K562 (cell line): ENCODE measurements around the gene CENPE. TPM values are rescaled to one million over a fixed set of nuclear protein-coding genes. Genes with fewer than 3 reads are reported as not detected.

ENCODE experiments used
- BRD9 ChIP-seq: fragments of 450-650 bp; IDR thresholded peaks from 2 replicates; pipeline ENCODE4 v1.6.1; 2018; ENCODE audit warnings: low read depth; ENCODE audit not compliant: partially characterized antibody
- ELF4 ChIP-seq: fragments of 450-650 bp; formaldehyde crosslinking; IDR thresholded peaks from 2 replicates; pipeline ENCODE4 v1.4.0; 2022; ENCODE audit warnings: missing genetic modification characterization
- ESRRB ChIP-seq: fragments of 250-450 bp; sonication (Bioruptor Pico); IDR thresholded peaks from 2 replicates; pipeline ENCODE4 v1.5.0; 2020; ENCODE audit warnings: mild to moderate bottlenecking, moderate library complexity, borderline replicate concordance
- FOSL1 ChIP-seq: fragments of 200-800 bp; sonication (Bioruptor generic); conservative IDR thresholded peaks from 2 replicates; pipeline ENCODE4 v1.6.1; 2016; ENCODE audit warnings: missing genetic modification characterization, missing compliant biosample characterization
- GTF2B ChIP-seq: IDR thresholded peaks from 2 replicates; pipeline ENCODE4 v1.6.1; 2011; ENCODE audit not compliant: insufficient read length; ENCODE audit errors: extremely low read depth
- HCFC1 ChIP-seq: IDR thresholded peaks from 2 replicates; pipeline ENCODE4 v1.6.1; 2012; ENCODE audit warnings: low read depth, low read length, improper control_type of control experiment
- HES1 ChIP-seq: fragments of 450-650 bp; IDR thresholded peaks from 2 replicates; pipeline ENCODE4 v1.6.1; 2016; ENCODE audit warnings: low read depth, mild to moderate bottlenecking, moderate library complexity
- HMGXB4 ChIP-seq: sonication (generic); formaldehyde crosslinking; IDR thresholded peaks from 2 replicates; pipeline ENCODE4 v1.8.1; 2023; ENCODE audit warnings: mild to moderate bottlenecking, missing genetic modification reagents
- JUN ChIP-seq, 2 experiments: sonication (generic) in 1 of 2; formaldehyde crosslinking in 1 of 2; IDR thresholded peaks; 2 replicates each; pipeline versions ENCODE4 v1.6.1 to v1.8.0; 2012 to 2022; ENCODE audit warnings: borderline replicate concordance in 2 of 2, mild to moderate bottlenecking in 2 of 2, improper control_type of control experiment in 1 of 2, low read depth in 1 of 2, low read length in 1 of 2, missing genetic modification reagents in 1 of 2
- MAFF ChIP-seq: IDR thresholded peaks from 2 replicates; pipeline ENCODE4 v1.6.1; 2012; ENCODE audit warnings: low read length, improper control_type of control experiment
- MIER1 ChIP-seq: fragments of 450-650 bp; IDR thresholded peaks from 2 replicates; pipeline ENCODE4 v1.6.1; 2016; ENCODE audit warnings: antibody characterized with exemption, mild to moderate bottlenecking, low read depth
- NCOA2 ChIP-seq, 2 experiments: fragments of 450-650 bp; IDR thresholded peaks; 2 replicates each; pipeline ENCODE4 v1.6.1; 2018; ENCODE audit warnings: mild to moderate bottlenecking in 2 of 2, moderate library complexity in 1 of 2; ENCODE audit not compliant: partially characterized antibody in 2 of 2
- NCOA4 ChIP-seq: fragments of 450-650 bp; IDR thresholded peaks from 2 replicates; pipeline ENCODE4 v1.6.1; 2018; ENCODE audit warnings: mild to moderate bottlenecking; ENCODE audit not compliant: partially characterized antibody
- PPARD ChIP-seq: fragments of 250-450 bp; sonication (Bioruptor Pico); IDR thresholded peaks from 2 replicates; pipeline ENCODE4 v1.8.0; 2022; ENCODE audit warnings: inconsistent platforms, mild to moderate bottlenecking, moderate library complexity
- PTRF ChIP-seq: fragments of 450-650 bp; IDR thresholded peaks from 2 replicates; pipeline ENCODE4 v1.6.1; 2016; ENCODE audit warnings: mild to moderate bottlenecking, missing genetic modification characterization, missing compliant biosample characterization
- SOX6 ChIP-seq: fragments of 450-650 bp; IDR thresholded peaks from 2 replicates; pipeline ENCODE4 v1.6.1; 2014; ENCODE audit warnings: mild to moderate bottlenecking
- USF1 ChIP-seq: sonication (generic); formaldehyde crosslinking; IDR thresholded peaks from 2 replicates; pipeline ENCODE4 v1.9.0; 2022; ENCODE audit warnings: mild to moderate bottlenecking, missing genetic modification reagents
- XRCC4 ChIP-seq: IDR thresholded peaks from one replicate; pipeline ENCODE4 v1.6.1; 2011; ENCODE audit not compliant: insufficient read depth, insufficient read length; ENCODE audit errors: extremely low read depth
- ZBED1 ChIP-seq: IDR thresholded peaks from 2 replicates; pipeline ENCODE4 v1.6.1; 2014
- ZBTB2 ChIP-seq: fragments of 450-650 bp; IDR thresholded peaks from 2 replicates; pipeline ENCODE4 v1.6.1; 2016; ENCODE audit warnings: antibody characterized with exemption
- ZNF354B ChIP-seq: fragments of 250-450 bp; sonication (Bioruptor Pico); IDR thresholded peaks from 2 replicates; pipeline ENCODE4 v1.4.0; 2020
- ZNF436 ChIP-seq: fragments of 250-450, 450-650 bp; sonication (Bioruptor Pico); formaldehyde crosslinking; IDR thresholded peaks from 2 replicates; pipeline ENCODE4 v1.7.0; 2020; ENCODE audit warnings: mild to moderate bottlenecking
- ZNF551 ChIP-seq: fragments of 250-450 bp; sonication (Bioruptor Pico); IDR thresholded peaks from 2 replicates; pipeline ENCODE4 v1.5.0; 2021; ENCODE audit warnings: mild to moderate bottlenecking, moderate library complexity
- polyA plus RNA-seq, 8 experiments: library from polyadenylated mRNA; depleted of rRNA in 4 of 8; stranded (reverse) in 5 of 8; unstranded in 3 of 8; fragments of >200 nt; fragmentation: Nextera tagmentation in 2 of 8; fragmentation: Illumina TruSeq in 1 of 8; extraction: Ambion mirVana in 2 of 8; extraction: Trizol in 1 of 8; gene quantifications; 2 replicates each; pipeline versions ENCODE4 v1.2.1 to v1.2.3, GENCODE V29; 2011 to 2014; ENCODE audit warnings: inconsistent platforms in 1 of 8, missing spikeins in 1 of 8
- total RNA-seq, 7 experiments: library from RNA; depleted of rRNA in 6 of 7; stranded (reverse); fragments of >200 nt in 6 of 7; fragmentation: Illumina TruSeq in 2 of 7; extraction: Trizol in 2 of 7; gene quantifications; 2 replicates each; pipeline versions ENCODE4 v1.2.1 to v1.2.3, GENCODE V29; 2011 to 2021; ENCODE audit warnings: low replicate concordance in 1 of 7

The CENPE gene
- total and polyA plus RNA-seq, 9 of the 15 experiments (the other 6 are each of a cell fraction or from before 2014, with no cell fraction given) = 9.9 to 53.2 (median 27.4) TPM

GRCh38 chr4:103075894-103076746 lies 122.0 kb downstream of the CENPE start (continued):
- TF ChIP-seq JUN (IDR thresholded peaks at IDR 0.05; ENCODE audit: borderline replicate concordance, low read depth, low read length) = 0 out of 2 replicates have a peak, but pooled peaks have one; percentile 3
- peak; percentile 86; the same call in 1 of the 2 replicates for TF ChIP-seq JUN (CRISPR knock-in tag; IDR thresholded peaks at IDR 0.05; ENCODE audit: borderline replicate concordance)
- no peak for TF ChIP-seq FOSL1 (tag)
- TF ChIP-seq SOX6 = 0 out of 2 replicates have a peak, but pooled peaks have one; percentile 6
- TF ChIP-seq NCOA2 (IDR thresholded peaks at IDR 0.05; ENCODE audit: partially characterized antibody in 2 of 2) = no peak
- TF ChIP-seq USF1 (CRISPR knock-in tag) = 0 out of 2 replicates have a peak, but pooled peaks have one; percentile 35
- TF ChIP-seq ZBTB2 = no peak
- no peak for TF ChIP-seq MAFF
- no peak for TF ChIP-seq ELF4 (CRISPR knock-in tag)
- no peak for TF ChIP-seq ESRRB (CRISPR knock-in tag)
- TF ChIP-seq HES1 = no peak
- TF ChIP-seq HMGXB4 = peak; percentile 87; the same call in 1 of the 2 replicates
- no peak for TF ChIP-seq NCOA4
- no peak for TF ChIP-seq PPARD
- no peak for TF ChIP-seq PTRF (tag)
- TF ChIP-seq ZNF354B (CRISPR knock-in tag) = no peak
- TF ChIP-seq ZBED1 = no peak
- TF ChIP-seq ZNF436 (CRISPR knock-in tag) = no peak
- TF ChIP-seq BRD9 = no peak
- TF ChIP-seq HCFC1 = no peak; the same call in 1 of the 2 replicates
- no peak for TF ChIP-seq ZNF551 (CRISPR knock-in tag)
- TF ChIP-seq GTF2B = peak; percentile 5
- TF ChIP-seq MIER1 = no peak
- no peak for TF ChIP-seq XRCC4
